Activated naive CD8-positive, alpha-beta T cell treated with anti-CD3 and anti-CD28 coated beads, Interleukin-2, amount 50 U/mL, for 16 hours (primary cell): ENCODE data around the gene NRROS.

Source experiments
- DNase-seq: peaks from one replicate; pipeline ENCODE4 v3.0.0-alpha.2; 2020; ENCODE audit warnings: low read depth, low spot score

The NRROS gene

DNA sequence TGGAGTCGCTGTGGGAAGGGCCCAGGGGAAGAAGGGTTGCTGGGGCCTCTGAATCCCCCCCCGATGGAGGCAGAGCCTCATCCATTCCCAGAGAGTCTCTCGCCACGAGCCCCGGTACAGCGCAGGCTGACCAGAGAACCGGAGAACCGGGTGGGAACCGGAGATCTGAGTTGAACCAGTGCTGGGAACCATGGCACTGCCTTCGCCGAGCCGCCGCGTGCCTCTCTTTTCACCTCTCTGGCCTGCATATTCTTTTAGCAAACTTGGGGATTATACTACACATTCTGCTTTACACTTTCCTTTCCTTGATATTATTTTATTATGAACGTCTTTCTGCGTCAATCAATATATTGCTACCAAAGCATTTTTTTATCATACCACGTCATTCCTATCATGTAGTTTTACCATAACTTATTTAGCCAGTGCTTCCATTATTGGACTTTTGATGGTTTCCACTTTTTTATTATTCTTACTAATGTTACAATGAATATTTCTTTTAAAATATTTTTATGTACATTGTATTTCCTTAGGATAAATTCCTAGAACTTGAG, 7.2 kb downstream of the NRROS start:
- no peak for DNase-seq

DNA sequence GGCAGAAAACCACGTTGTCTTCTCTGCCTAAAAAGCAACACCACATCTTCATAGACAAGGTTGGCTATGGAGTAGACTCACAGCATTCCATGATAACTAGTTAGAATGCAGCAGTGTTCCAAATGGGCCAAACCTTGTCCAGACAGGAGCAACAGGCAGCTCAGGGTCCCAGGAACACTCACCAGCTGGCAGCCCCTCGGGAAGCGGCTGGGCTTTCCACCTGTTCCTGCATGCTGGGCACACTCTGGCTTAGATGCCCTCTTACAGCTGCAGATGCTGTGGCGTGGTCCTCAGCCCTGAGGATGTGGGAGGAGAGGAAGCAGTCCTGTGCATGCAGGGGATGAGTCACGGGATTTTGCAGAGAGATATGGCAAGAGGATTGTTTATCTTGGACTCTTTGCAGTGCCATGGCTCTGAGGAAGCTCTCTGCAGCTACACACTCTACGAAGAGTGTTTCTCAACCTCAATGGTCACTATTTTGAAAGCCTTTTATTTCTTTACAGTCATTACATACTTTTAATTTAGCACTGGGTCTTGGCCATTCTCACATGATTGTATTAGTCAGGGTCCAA, 11.3 kb downstream of the NRROS start:
- no peak for DNase-seq

DNA sequence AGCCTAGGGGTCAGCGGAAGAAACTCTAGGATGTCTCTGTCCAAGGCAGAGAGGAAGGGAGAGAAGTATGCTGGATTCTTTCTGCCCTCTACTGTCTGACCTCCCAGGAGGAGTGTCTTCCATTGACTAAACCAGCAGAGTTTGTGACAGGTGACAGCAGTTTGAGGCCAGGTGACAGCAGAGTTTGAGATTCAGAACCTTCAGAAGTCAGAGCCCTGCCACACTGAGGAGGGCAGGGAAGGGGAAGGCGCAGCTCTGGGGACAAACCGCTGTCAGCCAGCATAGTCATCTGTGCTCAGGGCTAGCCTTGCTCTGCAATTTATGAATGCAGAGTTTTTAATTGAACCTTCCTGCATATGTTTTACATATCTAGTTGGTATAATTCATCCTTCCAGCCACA, 12.3 kb downstream of the NRROS start:
- no peak for DNase-seq

DNA sequence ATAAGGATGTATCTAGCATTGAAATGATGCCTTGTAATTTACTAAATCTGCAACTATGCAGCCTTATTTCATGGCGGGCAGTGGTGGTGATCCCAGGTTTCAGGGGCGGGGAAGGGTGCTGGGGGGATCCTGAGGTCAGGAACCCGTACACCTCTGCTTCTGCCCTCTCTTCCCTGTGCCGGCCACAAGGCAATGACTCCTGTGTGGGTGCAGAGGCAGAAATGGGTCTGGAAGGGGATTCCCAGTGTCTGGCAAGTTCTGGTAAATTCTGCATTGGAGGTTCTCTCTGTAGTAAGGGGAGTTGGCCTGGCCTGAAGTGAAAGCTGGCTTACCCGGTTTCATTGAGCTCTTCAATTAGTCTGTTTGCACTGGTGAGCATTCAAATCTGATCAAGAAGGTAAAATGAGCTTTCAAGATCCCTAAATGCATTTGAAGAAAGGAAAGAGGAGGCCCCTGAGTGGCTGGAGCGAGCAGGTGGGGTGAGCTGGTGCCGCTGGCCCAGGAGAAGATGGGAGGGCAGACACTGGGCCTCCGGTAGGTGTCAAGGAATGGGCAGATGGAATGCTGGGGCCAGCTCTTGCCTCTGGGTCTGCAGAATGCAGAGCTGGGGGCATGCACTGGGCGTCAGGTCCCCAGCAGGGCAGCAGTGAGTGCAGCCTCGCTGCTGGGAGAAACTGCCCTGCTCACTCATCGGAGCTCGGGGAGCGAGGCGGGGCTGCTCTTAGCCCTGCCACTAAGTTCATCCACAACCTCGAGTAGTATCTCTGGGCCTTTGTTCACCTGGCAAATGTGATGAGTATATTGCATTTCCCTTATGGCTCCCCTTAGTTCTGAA, 13.7 kb downstream of the NRROS start:
- DNase-seq: no peak

DNA sequence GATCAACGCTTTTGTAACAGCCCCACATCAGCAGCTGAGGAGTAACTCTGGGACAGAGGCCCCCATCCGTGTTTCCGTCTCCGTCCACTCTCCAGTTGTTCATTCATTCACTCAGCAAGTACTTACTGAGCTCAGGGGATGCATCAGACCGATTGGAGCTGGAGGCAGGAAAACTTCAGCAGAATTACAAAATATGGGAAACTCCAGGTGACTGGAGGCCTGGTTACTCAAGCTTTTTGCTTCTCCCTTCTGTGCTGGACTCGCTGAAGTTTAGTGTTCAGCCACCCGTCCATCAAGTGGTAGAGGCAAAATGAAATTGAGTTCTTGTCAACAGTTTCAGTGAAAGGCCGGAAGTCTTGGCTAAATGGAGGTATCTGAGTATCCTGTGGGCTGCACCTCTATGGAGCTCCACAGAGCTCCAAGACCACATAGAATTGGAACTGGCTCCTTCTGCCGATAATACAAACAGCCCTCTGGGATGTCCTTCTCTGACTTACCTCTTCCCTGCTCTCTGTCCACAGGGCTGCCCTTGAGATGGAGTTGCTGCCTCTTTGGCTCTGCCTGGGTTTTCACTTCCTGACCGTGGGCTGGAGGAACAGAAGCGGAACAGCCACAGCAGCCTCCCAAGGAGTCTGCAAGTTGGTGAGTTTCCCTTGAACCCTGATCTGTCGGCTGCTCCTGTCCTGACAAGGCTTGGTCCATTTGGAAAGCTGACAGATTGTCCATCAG, 14.7 kb downstream of the NRROS start:
- no peak for DNase-seq

DNA sequence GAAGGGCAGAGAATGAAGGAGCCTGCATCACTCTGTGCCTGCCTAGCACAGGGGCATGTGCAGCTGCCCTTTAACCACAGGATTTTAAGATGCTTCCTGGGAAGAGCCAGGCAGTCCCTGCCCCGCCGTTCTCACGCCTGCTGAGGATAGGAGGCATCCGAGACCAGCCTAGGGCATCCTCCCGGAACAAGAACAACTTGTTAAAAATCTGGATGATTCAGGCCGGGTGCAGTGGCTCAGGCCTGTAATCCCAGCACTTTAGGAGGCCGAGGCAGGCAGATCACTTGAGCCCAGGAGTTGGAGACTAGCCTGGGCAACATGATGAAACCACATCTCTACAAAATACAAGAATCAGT, 15.2 kb downstream of the NRROS start:
- no peak for DNase-seq

DNA sequence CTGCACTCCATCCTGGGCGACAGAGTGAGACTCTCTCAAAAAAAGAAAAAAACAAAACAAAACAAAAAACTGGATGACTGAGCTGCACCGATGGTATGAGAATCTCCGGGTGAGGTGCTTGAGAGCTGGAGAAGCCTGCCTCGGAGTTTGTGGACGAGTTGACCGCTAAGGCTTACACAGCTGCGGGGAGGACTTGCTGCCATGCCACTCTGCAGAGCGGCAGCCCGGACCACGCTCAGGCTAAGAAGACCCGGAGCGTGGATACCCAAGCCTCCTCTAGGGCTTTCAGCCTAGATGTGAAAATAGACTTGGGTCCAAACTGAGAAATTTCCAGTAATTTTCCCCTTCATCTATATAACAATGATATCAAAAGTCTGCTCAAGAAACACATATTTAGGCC, 16.0 kb downstream of the NRROS start:
- DNase-seq: no peak

DNA sequence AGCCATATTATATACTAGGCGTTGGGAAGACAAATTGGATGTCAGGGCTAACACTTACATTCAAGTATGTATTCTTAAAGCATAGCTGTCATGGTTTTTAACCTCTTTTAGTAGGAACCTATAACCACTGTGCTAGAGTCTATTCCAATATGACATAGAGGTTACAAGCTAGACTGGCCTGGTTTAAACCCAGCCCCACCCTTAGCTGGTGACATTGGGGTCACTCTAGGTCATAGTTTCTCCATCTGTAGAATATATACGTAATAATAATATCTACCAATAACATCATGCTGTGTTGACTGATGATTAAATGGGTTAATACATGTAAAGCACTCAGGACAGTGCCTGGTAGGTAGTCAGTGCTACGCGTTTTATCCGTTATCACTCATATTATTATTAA, 16.7 kb downstream of the NRROS start:
- DNase-seq: no peak

DNA sequence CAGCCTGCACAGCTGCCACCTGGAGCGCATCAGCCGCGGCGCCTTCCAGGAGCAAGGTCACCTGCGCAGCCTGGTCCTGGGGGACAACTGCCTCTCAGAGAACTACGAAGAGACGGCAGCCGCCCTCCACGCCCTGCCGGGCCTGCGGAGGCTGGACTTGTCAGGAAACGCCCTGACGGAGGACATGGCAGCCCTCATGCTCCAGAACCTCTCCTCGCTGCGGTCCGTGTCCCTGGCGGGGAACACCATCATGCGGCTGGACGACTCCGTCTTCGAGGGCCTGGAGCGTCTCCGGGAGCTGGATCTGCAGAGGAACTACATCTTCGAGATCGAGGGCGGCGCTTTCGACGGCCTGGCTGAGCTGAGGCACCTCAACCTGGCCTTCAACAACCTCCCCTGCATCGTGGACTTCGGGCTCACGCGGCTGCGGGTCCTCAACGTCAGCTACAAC, 20.4 kb downstream of the NRROS start:
- DNase-seq: no peak

DNA sequence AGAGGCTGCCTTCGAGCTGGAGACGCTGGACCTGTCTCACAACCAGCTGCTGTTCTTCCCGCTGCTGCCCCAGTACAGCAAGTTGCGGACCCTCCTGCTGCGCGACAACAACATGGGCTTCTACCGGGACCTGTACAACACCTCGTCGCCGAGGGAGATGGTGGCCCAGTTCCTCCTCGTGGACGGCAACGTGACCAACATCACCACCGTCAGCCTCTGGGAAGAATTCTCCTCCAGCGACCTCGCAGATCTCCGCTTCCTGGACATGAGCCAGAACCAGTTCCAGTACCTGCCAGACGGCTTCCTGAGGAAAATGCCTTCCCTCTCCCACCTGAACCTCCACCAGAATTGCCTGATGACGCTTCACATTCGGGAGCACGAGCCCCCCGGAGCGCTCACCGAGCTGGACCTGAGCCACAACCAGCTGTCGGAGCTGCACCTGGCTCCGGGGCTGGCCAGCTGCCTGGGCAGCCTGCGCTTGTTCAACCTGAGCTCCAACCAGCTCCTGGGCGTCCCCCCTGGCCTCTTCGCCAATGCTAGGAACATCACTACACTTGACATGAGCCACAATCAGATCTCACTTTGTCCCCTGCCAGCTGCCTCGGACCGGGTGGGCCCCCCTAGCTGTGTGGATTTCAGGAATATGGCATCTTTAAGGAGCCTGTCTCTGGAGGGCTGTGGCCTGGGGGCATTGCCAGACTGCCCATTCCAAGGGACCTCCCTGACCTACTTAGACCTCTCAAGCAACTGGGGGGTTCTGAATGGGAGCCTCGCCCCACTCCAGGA, 21.1 kb downstream of the NRROS start:
- DNase-seq: no peak

DNA sequence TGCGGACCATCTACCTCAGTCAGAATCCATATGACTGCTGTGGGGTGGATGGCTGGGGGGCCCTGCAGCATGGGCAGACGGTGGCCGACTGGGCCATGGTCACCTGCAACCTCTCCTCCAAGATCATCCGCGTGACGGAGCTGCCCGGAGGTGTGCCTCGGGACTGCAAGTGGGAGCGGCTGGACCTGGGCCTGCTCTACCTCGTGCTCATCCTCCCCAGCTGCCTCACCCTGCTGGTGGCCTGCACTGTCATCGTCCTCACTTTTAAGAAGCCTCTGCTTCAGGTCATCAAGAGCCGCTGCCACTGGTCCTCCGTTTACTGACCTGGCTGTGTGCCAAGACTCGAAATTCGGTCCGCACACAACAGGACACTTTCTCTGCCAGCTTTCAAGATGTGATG, 21.9 kb downstream of the NRROS start:
- no peak for DNase-seq

DNA sequence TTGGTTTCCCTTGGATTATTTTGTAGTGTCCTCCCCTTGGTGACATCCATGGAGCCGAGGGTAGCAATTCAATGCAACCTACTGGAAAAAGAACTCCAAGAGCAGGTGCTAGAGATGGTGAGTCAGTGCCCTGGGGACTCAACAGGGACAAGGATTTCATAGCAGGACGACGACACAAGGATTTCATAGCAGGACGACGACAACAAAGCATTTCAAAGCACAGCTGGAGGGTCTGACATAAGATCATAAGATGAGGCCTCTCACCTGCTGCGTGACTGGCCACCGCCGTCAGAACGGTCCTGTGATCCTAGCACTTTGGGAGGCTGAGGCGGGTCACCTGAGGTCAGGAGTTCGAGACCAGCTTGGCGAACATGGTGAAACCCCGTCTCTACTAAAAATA, 22.5 kb downstream of the NRROS start:
- no peak for DNase-seq

DNA sequence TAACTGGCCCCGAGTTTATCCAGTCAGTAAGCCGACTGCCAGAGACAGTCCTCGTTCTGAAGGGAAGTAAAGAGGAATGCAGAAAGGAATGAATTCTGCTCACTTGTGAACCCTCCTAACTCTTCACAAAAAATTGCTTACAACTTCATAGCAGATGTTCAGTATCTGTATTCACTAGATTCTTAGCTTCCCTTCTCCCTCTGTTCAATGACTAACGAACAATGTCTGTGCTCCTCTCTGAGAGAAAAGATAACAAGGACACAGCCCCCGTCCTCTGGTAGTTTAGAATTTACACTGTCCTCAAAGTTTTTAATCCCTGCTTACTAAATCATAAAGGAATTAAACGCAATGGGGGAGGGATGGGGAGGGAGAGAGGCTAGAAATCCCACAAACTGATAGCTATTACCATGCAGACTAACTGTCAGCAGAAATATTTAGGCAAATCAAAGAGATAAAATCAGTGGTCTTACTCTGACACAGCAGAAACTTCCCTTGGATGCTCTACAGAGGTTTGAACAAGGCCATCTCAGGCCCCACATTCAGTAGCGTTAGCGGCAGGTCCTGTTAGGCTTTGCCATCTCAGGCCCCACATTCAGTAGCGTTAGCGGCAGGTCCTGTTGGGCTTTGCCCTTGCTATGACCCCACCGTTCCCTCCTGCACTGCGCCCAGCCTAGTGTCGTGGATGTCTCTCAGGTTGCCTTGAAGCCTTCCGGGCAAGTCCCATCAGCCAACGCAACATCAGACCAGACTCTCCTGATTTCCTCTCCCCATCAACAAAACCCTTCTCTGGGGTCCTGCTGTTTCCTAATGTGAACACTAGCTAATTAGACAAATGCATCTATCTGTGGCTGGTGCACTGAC, 23.4 kb downstream of the NRROS start:
- DNase-seq: no peak

DNA sequence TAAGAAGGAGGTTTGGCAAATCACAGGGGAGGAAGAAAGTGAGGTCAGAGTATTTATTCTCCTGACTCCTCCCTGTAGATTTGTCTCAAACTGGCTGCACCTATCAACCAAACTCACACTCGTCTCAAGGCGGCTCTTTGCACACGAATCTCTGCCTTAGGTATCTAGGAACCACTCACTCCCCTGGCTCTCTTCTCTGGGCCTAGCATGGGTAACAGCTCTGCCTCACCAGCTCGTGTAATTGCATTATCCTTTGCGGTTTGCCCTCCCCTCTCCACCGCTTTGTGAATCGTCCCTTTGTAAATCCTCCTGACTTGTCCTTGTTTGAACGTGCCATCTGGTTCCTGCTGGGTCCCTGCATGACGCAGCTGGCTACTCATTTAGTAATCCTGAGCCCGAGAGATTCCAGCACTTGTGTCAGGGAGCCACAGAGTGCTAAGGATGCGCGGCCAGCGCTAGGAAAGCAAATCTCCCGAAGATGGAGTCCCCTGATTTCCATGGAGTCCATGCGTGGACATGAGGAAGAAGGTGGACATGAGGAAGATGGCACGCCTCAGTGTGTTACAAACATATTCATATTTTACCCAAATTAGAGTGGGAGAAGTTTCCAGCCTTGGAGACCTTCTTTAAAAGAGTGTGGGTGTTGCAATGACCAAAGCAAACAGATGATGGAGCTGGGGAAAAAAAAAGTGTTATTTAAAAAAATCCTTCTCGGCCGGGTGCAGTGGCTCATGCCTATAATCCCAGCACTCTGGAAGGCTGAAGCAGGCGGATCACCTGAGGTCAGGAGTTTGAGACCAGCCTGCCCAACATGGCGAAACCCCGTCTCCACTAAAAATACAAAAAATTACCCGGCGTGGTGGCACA, 26.7 kb downstream of the NRROS start:
- no peak for DNase-seq

DNA sequence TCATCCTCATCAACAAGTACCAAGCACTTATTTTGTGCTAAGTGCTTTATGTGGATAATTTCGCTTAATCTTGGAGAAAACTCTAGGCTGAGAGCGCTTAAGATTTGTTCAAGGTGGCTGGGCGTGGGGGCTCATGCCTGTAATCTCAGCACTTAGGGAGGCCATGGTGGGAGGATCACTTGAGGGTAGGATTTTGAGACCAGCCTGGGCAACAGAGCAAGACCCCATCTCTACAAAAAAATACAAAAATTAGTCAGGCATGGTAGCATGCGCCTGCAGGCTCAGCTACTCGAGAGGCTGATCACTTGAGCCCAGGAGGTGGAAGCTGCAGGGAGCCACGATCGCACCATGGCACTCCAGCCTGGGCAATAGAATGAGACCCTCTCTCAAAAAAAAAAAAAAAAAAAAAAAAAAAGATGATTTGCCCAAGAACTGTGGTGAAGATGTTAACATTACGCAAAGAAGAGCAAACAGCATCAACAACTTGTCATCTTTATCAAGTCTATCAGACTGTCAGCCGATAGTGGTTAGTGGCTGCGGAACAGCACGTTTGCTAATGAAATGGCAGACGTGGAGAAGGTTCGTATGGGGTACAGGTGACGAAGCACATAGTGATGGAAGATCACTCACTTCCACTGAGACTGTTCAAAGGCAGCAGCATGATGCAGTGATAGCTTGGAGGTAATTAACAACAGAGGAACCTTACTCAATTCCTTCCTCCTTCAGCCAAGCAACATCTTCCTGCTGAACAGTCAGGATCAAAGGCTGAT, 27.7 kb downstream of the NRROS start:
- no peak for DNase-seq

DNA sequence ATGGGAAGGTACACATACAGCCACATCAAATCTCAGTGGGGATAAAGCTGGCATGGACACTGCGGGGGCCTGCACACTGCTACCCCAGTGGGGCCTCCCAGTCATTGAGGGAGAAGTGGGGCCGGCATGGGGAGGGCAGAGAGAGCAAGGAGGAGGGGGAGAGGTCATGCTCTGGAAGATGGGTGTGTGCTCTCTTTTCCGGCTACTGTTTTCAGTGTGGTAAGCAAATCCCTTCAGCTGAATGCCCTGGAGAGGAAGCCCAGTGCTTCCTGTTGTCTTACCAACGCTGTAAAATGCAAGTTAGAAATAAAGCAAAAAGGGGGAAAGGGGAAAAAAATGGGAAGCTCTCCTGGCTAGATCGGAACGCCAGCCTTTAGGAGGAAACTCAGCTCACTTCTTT, 30.8 kb downstream of the NRROS start:
- no peak for DNase-seq

DNA sequence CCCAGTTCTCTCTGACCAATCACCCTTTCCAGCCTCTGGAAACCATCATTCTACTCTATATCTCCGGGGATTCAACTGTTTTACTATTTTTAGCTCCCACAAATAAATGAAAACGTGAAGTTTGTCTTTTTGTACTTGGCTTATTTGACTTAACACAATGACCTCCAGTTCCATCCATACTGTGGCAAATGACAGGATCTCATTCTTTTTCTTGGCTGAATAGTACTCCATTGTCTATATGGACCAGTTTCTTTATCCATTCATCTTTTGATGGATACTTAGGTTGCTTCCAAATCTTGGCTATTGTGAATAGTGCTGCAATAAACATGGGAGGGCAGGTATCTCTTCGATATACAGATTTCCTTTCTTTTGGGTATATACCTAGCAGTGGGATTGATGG, 34.1 kb downstream of the NRROS start:
- no peak for DNase-seq

DNA sequence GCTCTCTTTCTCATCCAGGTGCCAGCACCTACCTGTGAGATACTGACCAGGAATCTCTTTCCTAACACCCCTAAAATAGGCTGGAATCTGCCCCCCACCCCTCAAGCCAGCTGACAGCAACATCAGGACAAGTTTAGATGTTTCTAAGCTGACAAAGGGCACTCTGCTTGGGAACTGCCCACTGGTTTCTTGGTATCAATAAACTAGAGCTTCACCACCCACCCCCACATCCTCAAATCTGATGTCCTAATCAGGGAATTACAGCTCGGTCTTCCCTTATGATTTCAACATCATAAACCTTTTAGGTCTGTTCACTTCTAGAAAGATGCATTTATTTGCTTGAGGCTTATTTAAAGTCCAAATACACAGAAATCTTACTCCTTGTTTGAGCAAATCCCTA, 37.9 kb downstream of the NRROS start:
- DNase-seq: no peak

DNA sequence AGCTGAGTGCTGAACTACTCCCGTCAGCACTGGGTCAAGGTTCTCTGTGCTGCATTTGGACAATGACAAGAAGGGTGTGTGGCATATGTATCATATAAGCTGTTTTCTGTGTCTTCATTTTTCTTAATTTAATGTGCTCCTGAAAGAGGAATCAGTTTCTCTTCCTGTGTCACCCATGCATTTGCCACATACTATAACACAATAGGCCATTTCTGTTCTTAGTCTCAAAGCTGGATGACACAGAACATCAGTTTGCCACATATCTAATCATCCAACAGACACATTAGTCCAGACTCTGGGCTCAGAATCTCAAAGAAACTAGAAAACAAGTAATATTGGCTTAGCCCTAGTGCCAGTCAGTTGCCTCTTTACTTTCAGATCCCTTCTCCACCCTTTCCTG, 38.4 kb downstream of the NRROS start:
- no peak for DNase-seq
